Measurements from ENCODE around the gene ITPR1. TPM values are rescaled to one million over a fixed set of nuclear protein-coding genes. Genes with fewer than 3 reads are reported as not detected.
A peak's percentile ranks its signal among the peaks of the same experiment; 100 is the strongest.

The ITPR1 gene
- total and polyA plus RNA-seq, 2 experiments from 2014 or later = 17.6 to 28.8 TPM

DNA sequence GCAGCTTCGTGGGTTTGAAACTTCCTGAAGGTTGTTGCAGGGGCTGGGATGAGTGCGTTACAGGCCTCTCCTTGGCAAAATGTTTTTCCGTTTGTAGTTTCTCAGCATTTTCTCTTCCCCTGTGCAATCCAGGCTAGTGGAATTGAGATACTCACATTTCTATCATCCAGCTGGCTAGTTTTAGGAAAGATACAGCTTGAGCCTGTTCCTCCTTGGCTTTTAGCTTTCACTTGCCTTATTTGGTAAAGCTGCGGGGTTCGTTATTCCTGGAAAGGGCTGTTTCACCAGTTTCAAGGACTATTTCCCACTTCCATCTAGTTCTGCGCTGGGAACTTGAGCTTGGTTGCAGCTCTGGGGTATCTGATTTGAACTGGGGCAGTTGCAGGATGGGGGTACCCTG is 90.3 kb downstream of the ITPR1 start:
- H3K4me3 ChIP-seq = no peak overlapping the region
- no peak for TF ChIP-seq CTCF (IDR thresholded peaks at IDR 0.05; ENCODE audit: low read depth, low read length)
- peaks cover 36% of the 10 kb centered on the region for H3K4me1 ChIP-seq (ENCODE audit: low read depth)
- H3K27ac ChIP-seq = no peak overlapping the region
- peak in 1 of 2 donors; percentile 84 for DNase-seq (ENCODE audit: low read depth in 1 of 2, low spot score in 1 of 2)
- H3K36me3 ChIP-seq = no peaks in the 10 kb centered on the region
- no peaks in the 10 kb centered on the region for H3K9me3 ChIP-seq (ENCODE audit: low read depth)
- no peaks in the 10 kb centered on the region for H3K27me3 ChIP-seq

GRCh38 chr3:4584456-4585249 is 91.5 kb downstream of the ITPR1 start:
- H3K4me3 ChIP-seq = no peak overlapping the region
- no peaks in the 10 kb centered on the region for H3K27me3 ChIP-seq
- TF ChIP-seq CTCF (IDR thresholded peaks at IDR 0.05; ENCODE audit: low read depth, low read length) = peak; percentile 31
- peak in 1 of 2 donors; percentile 80 for DNase-seq (ENCODE audit: low read depth in 1 of 2, low spot score in 1 of 2)
- no peak overlapping the region for H3K27ac ChIP-seq
- peaks cover 36% of the 10 kb centered on the region for H3K4me1 ChIP-seq (ENCODE audit: low read depth)
- H3K9me3 ChIP-seq (ENCODE audit: low read depth) = no peaks in the 10 kb centered on the region
- H3K36me3 ChIP-seq = no peaks in the 10 kb centered on the region

GRCh38 chr3:4586381-4586780 is 93.2 kb downstream of the ITPR1 start:
- Histone ChIP-seq H3K36me3 (no peaks in the 10 kb centered on the region), H3K4me3 (no peak overlapping the region), H3K27me3 (no peaks in the 10 kb centered on the region), H3K27ac (no peak overlapping the region), H3K4me1 (ENCODE audit: low read depth) (peaks cover 36% of the 10 kb centered on the region), H3K9me3 (ENCODE audit: low read depth) (no peaks in the 10 kb centered on the region)
- TF ChIP-seq CTCF (IDR thresholded peaks at IDR 0.05; ENCODE audit: low read depth, low read length) = no peak
- DNase-seq (ENCODE audit: low read depth in 1 of 2, low spot score in 1 of 2) = no peak

DNA sequence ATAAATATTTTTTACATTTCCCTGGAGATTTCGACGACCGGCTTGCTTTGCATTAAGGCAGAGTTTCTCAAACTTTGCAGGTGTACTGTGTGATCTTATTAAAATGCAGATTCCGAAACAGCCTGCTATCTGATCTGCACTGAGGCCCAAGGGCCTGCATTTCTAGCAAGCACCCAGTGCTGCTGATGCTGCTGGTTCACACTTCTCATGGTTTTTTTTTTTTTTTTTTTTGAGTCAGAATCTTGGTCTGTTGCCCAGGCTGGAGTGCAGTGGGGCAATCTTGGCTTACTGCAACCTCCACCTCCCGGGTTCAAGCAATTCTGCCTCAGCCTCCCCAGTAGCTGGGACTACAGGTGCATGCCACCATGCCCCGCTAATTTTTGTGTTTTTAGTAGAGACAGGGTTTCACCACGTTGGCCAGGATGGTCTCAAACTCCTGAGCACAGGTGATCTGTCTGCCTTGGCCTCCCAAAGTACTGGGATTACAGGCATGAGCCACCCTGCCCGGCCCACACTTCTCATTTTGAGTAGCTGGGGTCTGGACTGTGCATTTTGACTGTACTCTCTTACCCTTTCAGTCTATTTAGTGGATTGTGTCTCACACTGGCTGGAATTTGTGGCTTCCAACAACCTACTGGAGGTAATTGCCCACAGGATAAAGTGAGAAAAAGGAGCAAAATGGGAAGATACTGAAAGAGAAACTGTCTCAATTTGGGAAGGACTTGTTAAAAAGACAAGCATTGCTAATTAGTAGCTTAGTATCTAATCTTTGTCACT is 94.1 kb downstream of the ITPR1 start:
- Histone ChIP-seq H3K27me3 (no peaks in the 10 kb centered on the region), H3K9me3 (ENCODE audit: low read depth) (no peaks in the 10 kb centered on the region), H3K27ac (no peak overlapping the region), H3K4me1 (ENCODE audit: low read depth) (peaks cover 28% of the 10 kb centered on the region), H3K36me3 (no peaks in the 10 kb centered on the region), H3K4me3 (no peak overlapping the region)
- no peak for TF ChIP-seq CTCF (IDR thresholded peaks at IDR 0.05; ENCODE audit: low read depth, low read length)
- peak in 1 of 2 donors; percentile 35 for DNase-seq (ENCODE audit: low read depth in 1 of 2, low spot score in 1 of 2)

DNA sequence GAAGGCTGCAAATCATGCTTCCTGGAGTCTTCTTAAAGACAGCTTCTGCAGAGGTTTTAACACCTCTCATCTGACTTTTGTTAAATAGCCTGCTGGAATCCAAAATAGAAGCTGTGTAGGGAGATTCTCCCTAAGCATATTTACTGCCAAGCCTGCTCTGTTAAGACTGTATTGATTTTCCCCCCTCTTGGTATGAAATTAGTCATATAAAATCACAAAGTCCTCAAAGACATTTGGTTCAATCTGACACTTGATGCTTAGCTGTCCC is 94.6 kb downstream of the ITPR1 start:
- no peak overlapping the region for H3K27ac ChIP-seq
- H3K27me3 ChIP-seq = no peaks in the 10 kb centered on the region
- no peak for TF ChIP-seq CTCF (IDR thresholded peaks at IDR 0.05; ENCODE audit: low read depth, low read length)

More for the DNA sequence above, 94.6 kb downstream of the ITPR1 start:
- no peaks in the 10 kb centered on the region for H3K9me3 ChIP-seq (ENCODE audit: low read depth)
- no peak overlapping the region for H3K4me3 ChIP-seq
- no peaks in the 10 kb centered on the region for H3K36me3 ChIP-seq
- no peak for DNase-seq (ENCODE audit: low read depth in 1 of 2, low spot score in 1 of 2)
- peaks cover 23% of the 10 kb centered on the region for H3K4me1 ChIP-seq (ENCODE audit: low read depth)
